HG02884 (cell line): ENCODE data around the gene SBF1.
"Not testable (repeated sequence)": the region's sequence is repeated elsewhere in the genome, so short reads cannot be mapped to it uniquely, and the experiment has no call there.

ENCODE experiments used
- ATAC-seq: cut with Tn5 transposase; IDR thresholded peaks from one replicate; pipeline ENCODE4 v1.9.1; 2021; ENCODE audit warnings: mild to moderate bottlenecking, moderate library complexity; ENCODE audit not compliant: unreplicated experiment

Gene SBF1

GRCh38 chr22:50474710-50475651 is at the start of gene SBF1:
TSS of gene SBF1 (minus strand) at chr22:50475035. CDS start at chr22:50474840, 195 bp downstream.
- peak; percentile 68 for ATAC-seq

GRCh38 chr22:50523806-50524675 is 49.2 kb upstream of the SBF1 start:
- no peak for ATAC-seq

GRCh38 chr22:50523458-50523805 is 48.6 kb upstream of the SBF1 start:
- no peak for ATAC-seq

- no peak for ATAC-seq
These were observed 48.1 kb upstream of the SBF1 start for GRCh38 chr22:50522806-50523438.

- ATAC-seq = no peak
These were observed 47.5 kb upstream of the SBF1 start for GRCh38 chr22:50522208-50522805.

- ATAC-seq = no peak
These were observed 46.9 kb upstream of the SBF1 start for GRCh38 chr22:50521710-50522109.

- ATAC-seq = no peak
These were observed 46.1 kb upstream of the SBF1 start for GRCh38 chr22:50520826-50521453.

- ATAC-seq = not testable (repeated sequence)
These were observed 45.3 kb upstream of the SBF1 start for GRCh38 chr22:50520184-50520583.

GRCh38 chr22:50519151-50519550 is 44.3 kb upstream of the SBF1 start:
- no peak for ATAC-seq

GRCh38 chr22:50518606-50519005 is 43.8 kb upstream of the SBF1 start:
- no peak for ATAC-seq

GRCh38 chr22:50517495-50518260 is 42.8 kb upstream of the SBF1 start:
- ATAC-seq = no peak

- ATAC-seq = no peak
These were observed 42.1 kb upstream of the SBF1 start for GRCh38 chr22:50516891-50517290.

- no peak for ATAC-seq
These were observed 41.2 kb upstream of the SBF1 start for GRCh38 chr22:50516068-50516467.

- ATAC-seq = no peak
These were observed 38.3 kb upstream of the SBF1 start for GRCh38 chr22:50513175-50513574.

- no peak for ATAC-seq
These were observed 34.1 kb upstream of the SBF1 start for GRCh38 chr22:50508897-50509296.

GRCh38 chr22:50507991-50508884 is 33.4 kb upstream of the SBF1 start, which contains the start of gene NCAPH2:
TSS of gene NCAPH2 (plus strand) at chr22:50508224. CDS start at chr22:50508338, 114 bp downstream.
- ATAC-seq = peak; percentile 70

GRCh38 chr22:50507421-50507990 is 32.7 kb upstream of the SBF1 start, which contains the start of gene LMF2:
TSS of gene LMF2 (minus strand) at chr22:50507702. CDS start at chr22:50507675, 27 bp downstream.
- peak; percentile 47 for ATAC-seq
